WTC11 (cell line): ENCODE data around the gene POLR2C.

Experiments
- CREB1 ChIP-seq: sonication (generic); formaldehyde crosslinking; IDR thresholded peaks from 2 replicates; pipeline ENCODE4 v1.8.0; 2023; ENCODE audit warnings: mild to moderate bottlenecking, missing genetic modification reagents
- CTCF ChIP-seq: fragments of 200-600 bp; IDR thresholded peaks from 2 replicates; pipeline ENCODE4 v1.8.0; 2022; ENCODE audit warnings: antibody characterized with exemption
- ERG ChIP-seq: fragments of 250-450 bp; sonication (Bioruptor Pico); IDR thresholded peaks from 2 replicates; pipeline ENCODE4 v1.8.0; 2021; ENCODE audit warnings: mild to moderate bottlenecking
- FOXJ3 ChIP-seq: sonication (generic); formaldehyde crosslinking; IDR thresholded peaks from 2 replicates; pipeline ENCODE4 v1.9.0; 2021; ENCODE audit warnings: missing genetic modification reagents, mild to moderate bottlenecking, borderline replicate concordance
- HMGXB4 ChIP-seq: sonication (generic); formaldehyde crosslinking; IDR thresholded peaks from 2 replicates; pipeline ENCODE4 v1.8.1; 2023; ENCODE audit warnings: mild to moderate bottlenecking, moderate library complexity, missing genetic modification reagents
- MAX ChIP-seq: sonication (generic); formaldehyde crosslinking; IDR thresholded peaks from 2 replicates; pipeline ENCODE4 v1.8.0; 2022; ENCODE audit warnings: mild to moderate bottlenecking, missing genetic modification reagents
- NFYB ChIP-seq: sonication (generic); formaldehyde crosslinking; conservative IDR thresholded peaks from 2 replicates; pipeline ENCODE4 v1.8.0; 2022; ENCODE audit warnings: low read depth, missing genetic modification reagents
- NR2C2 ChIP-seq: sonication (generic); formaldehyde crosslinking; IDR thresholded peaks from 2 replicates; pipeline ENCODE4 v1.8.0; 2022; ENCODE audit warnings: mild to moderate bottlenecking, missing genetic modification reagents
- NR3C1 ChIP-seq: sonication (generic); formaldehyde crosslinking; conservative IDR thresholded peaks from 2 replicates; pipeline ENCODE4 v1.8.1; 2023; ENCODE audit warnings: low read depth, mild to moderate bottlenecking, missing genetic modification reagents
- TEAD1 ChIP-seq: sonication (generic); formaldehyde crosslinking; IDR thresholded peaks from 2 replicates; pipeline ENCODE4 v1.8.0; 2022; ENCODE audit warnings: mild to moderate bottlenecking, missing genetic modification reagents
- ZNF423 ChIP-seq: fragments of 250-450 bp; sonication (Bioruptor Pico); IDR thresholded peaks from 2 replicates; pipeline ENCODE4 v2.1.2; 2022; ENCODE audit warnings: mild to moderate bottlenecking, moderate library complexity
- TF ChIP-seq, protein P1 (sequence below): sonication (generic); formaldehyde crosslinking; IDR thresholded peaks from 2 replicates; pipeline ENCODE4 v1.8.1; 2023; ENCODE audit warnings: mild to moderate bottlenecking, missing genetic modification reagents, moderate library complexity
- TF ChIP-seq, protein P2 (sequence below): sonication (generic); formaldehyde crosslinking; IDR thresholded peaks from 2 replicates; pipeline ENCODE4 v1.8.0; 2022; ENCODE audit warnings: mild to moderate bottlenecking, missing genetic modification reagents

DNA sequence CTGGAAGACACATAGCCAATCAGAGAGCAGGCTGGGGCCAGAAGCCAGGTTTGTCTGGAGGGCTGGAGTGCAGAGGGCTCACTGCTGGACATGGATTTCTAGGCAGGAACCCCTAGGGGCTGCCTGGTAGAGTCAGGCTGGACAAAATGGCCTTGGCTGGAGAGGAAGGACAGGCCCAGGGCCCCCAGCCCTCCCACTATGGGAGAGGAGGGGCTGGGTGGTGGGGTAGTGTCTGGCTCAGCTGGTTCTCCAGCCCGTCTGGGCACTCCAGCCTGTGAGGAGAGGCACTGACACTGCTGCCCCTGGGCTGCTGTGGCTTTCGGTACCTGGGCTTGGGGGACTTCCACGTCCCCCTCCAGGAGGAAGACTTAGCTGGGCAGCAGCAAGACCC, 45.6 kb downstream of the POLR2C start:
- no peak for TF ChIP-seq CTCF
- TF ChIP-seq, protein P1, sequence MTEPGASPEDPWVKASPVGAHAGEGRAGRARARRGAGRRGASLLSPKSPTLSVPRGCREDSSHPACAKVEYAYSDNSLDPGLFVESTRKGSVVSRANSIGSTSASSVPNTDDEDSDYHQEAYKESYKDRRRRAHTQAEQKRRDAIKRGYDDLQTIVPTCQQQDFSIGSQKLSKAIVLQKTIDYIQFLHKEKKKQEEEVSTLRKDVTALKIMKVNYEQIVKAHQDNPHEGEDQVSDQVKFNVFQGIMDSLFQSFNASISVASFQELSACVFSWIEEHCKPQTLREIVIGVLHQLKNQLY = no peak
- TF ChIP-seq, protein P2, sequence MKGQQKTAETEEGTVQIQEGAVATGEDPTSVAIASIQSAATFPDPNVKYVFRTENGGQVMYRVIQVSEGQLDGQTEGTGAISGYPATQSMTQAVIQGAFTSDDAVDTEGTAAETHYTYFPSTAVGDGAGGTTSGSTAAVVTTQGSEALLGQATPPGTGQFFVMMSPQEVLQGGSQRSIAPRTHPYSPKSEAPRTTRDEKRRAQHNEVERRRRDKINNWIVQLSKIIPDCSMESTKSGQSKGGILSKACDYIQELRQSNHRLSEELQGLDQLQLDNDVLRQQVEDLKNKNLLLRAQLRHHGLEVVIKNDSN (CRISPR knock-in tag) = no peak
- TF ChIP-seq FOXJ3 (CRISPR knock-in tag) = no peak
- TF ChIP-seq NR3C1 = no peak
- no peak for TF ChIP-seq NR2C2 (CRISPR knock-in tag)
- no peak for TF ChIP-seq NFYB (CRISPR knock-in tag)
- TF ChIP-seq ZNF423 = no peak
- TF ChIP-seq TEAD1 = no peak
- TF ChIP-seq CREB1 = no peak
- no peak for TF ChIP-seq HMGXB4 (CRISPR knock-in tag)
- no peak for TF ChIP-seq MAX (CRISPR knock-in tag)
- no peak for TF ChIP-seq ERG (CRISPR knock-in tag)
